Epithelial cell of proximal tubule (primary cell): Measurements from ENCODE around the gene CLMP. TPM values are rescaled to one million over a fixed set of nuclear protein-coding genes. Genes with fewer than 3 reads are reported as not detected.

ENCODE experiments used
- DNase-seq: peaks from one replicate; pipeline ENCODE4 v3.0.0-alpha.2; 2011; ENCODE audit warnings: low read depth
- H3K4me3 ChIP-seq: 2 replicates; pipeline ENCODE4 v1.5.1; 2011; ENCODE audit warnings: low read depth, mild to moderate bottlenecking, low read length
- total RNA-seq: library from RNA; depleted of rRNA; stranded (reverse); fragments of >200 nt; gene quantifications from 2 replicates; pipeline ENCODE4 v1.2.3, GENCODE V29; 2015
- TF ChIP-seq, protein P1 (sequence below): conservative IDR thresholded peaks from 2 replicates; pipeline ENCODE4 v1.5.1; 2012; ENCODE audit warnings: low read depth, mild to moderate bottlenecking, low read length

The CLMP gene
- total RNA-seq, 1 donor from 2014 or later, result 19.0 TPM

DNA sequence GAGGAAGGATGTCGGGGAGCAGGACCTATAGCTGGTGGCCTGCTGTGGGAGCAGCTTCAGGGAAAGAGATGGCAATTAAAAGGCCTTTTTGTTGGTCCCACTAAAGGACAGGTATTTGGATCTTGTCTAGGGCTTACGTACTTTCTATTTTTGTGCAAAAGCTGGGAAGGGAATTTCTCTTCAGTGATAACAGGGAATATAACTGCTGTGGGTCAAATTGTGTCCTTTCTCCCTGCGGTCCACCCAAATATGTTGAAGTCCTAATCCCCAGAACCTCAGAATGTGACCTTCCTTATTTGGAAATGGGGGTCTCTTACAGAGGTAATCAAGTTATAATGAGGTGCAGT is 147.1 kb downstream of the CLMP start:
- no peak for DNase-seq
- H3K4me3 ChIP-seq, result no peak overlapping the region
- TF ChIP-seq, protein P1, sequence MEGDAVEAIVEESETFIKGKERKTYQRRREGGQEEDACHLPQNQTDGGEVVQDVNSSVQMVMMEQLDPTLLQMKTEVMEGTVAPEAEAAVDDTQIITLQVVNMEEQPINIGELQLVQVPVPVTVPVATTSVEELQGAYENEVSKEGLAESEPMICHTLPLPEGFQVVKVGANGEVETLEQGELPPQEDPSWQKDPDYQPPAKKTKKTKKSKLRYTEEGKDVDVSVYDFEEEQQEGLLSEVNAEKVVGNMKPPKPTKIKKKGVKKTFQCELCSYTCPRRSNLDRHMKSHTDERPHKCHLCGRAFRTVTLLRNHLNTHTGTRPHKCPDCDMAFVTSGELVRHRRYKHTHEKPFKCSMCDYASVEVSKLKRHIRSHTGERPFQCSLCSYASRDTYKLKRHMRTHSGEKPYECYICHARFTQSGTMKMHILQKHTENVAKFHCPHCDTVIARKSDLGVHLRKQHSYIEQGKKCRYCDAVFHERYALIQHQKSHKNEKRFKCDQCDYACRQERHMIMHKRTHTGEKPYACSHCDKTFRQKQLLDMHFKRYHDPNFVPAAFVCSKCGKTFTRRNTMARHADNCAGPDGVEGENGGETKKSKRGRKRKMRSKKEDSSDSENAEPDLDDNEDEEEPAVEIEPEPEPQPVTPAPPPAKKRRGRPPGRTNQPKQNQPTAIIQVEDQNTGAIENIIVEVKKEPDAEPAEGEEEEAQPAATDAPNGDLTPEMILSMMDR, result no peak

DNA sequence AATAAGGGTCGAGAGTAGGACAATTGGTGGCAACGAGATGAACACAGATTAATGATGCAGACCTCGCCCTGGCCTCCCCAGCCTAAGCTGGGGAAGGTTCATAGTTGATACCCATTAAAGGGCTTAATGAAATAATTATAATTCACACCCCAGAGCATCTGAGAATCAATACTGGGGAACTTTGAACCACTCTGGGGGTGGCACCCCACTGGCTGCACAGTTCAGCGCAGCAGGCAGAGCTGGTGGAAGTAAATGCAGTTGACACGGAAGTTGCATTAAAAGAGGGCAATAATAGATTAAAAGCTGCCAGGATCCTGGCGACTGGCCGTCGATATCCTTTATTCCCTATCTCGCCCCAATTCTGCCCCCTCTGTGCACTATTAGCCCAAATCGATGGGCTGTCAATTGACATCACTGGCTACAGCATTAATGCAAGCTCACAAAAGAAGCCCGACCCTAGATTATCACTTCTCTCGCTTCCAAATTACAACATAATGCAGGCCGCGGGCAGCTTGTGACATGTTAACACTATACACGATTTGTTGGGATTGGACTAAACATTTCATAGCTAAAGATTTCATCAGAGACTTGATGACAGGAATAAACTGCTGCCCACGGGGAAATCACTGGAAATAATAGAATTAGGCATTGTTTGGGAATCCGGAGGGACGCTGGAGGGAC is 147.6 kb downstream of the CLMP start:
- TF ChIP-seq, protein P1, result no peak
- no peak overlapping the region for H3K4me3 ChIP-seq
- no peak for DNase-seq

DNA sequence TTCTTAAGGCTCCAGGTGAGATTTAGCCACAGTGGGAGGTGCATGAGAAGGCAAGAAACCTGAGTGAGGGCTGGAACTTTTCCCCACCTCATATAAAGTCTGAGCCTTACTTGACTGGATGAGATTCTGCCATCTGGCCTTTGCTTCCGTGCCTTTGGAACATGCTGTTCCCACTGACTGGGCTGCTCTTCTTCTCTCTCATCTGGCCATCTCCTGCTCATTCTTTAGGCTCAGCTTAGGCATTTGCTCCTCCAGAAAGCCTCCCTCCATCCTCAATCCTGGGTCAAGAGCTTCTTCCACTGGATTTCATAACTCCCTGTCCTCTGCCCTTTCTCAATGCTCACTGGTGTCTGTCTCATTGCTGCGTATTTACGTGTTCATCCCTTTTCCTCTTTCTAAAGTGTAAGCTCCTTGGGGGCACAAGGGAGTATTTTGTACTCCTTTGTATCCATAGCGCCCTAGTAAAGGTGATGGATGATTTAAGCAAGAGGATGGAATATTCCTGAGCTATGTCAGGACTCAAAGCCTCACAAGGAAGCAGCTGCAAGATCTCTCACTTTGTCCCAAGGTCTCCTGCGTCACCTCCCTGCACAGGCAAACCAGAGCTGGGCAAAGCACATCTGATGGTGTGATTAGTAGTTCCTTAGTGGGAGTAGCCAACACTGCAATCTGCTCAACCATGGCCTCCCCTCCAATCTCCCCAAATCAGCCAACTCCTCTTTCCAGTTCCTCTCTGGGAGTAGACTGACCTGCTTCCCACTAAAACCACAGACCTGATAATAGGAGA is 148.4 kb downstream of the CLMP start:
- TF ChIP-seq, protein P1, result no peak
- DNase-seq, result no peak
- H3K4me3 ChIP-seq, result no peak overlapping the region

DNA sequence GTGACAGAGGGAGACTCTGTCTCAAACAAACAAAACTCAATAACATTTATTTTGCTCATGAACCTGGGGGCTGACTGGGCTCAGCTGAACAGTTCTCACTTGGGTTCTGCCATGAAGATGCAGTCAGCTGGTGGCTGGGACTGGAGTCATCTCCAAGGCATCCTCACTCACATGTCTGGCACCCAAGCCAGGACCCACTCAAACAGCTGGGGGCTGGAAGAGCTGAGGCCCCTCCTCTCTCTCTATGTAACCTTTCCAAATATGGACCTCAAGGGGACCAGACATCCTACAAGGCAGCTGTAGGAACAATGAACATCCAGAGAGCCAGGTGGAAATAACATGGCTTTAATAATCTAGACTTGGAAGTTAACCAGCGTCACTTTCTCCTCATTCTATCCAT is 149.9 kb downstream of the CLMP start:
- no peak overlapping the region for H3K4me3 ChIP-seq
- TF ChIP-seq, protein P1, result no peak
- DNase-seq, result no peak

DNA sequence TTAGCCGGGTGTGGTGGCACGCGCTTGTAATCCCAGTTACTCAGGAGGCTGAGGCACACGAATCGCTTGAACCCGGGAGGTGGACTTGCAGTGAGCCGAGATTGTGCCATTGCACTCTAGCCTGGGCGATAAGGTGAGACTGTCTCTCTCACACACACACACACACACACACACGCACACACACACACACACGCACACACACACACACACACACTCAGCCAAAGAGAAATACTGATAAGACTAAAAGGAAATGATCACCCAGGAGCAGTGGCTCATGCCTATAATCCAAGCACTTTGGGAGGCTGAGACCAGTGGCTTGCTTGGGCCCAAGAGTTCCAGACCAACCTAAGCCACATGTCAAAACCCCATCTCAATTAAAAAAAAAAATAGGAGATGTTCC is 153.9 kb downstream of the CLMP start:
- DNase-seq, result no peak
- TF ChIP-seq, protein P1, result no peak

DNA sequence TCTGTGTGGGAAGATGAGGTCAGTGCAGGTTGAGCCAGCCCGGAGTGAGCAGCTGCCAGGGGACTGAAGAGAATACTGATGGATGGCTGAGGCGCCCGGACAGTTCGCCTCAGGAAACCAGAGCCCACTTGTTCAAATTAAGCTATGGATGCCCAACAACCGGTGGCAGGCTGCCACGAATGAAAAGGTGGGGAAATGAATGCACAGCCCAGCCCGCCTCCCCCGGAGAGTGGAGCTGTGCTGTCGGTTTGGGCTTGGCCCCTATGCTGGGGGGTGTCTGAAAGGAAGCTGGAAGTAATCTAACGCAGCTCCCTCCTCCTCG is 155.0 kb downstream of the CLMP start:
- DNase-seq, result no peak
- no peak overlapping the region for H3K4me3 ChIP-seq
- TF ChIP-seq, protein P1, result no peak

More for the DNA sequence above, 153.9 kb downstream of the CLMP start:
- no peak overlapping the region for H3K4me3 ChIP-seq

DNA sequence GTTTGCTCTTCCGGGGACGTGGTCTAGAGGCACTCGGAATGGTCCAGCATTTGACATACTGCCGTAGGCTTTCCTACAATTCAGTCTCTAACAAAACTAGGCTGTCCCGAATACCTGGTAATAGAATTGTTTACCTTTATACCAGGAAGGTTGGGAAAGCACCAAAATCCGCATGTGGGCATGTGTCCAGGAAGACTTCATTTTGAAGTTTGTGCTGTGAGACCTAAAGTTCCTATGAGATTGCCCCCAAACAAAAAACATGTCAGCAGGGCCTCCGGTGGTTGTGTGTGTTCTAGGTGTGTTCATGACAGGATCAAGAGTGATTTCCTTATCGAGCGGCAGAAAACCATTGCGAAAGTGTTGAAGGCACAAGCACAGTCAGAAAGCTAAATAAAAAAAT is 159.2 kb downstream of the CLMP start:
- no peak overlapping the region for H3K4me3 ChIP-seq
- no peak for DNase-seq
- TF ChIP-seq, protein P1, result no peak
